ENCODE data around the gene FNBP1L.

- TF ChIP-seq, protein P1, sequence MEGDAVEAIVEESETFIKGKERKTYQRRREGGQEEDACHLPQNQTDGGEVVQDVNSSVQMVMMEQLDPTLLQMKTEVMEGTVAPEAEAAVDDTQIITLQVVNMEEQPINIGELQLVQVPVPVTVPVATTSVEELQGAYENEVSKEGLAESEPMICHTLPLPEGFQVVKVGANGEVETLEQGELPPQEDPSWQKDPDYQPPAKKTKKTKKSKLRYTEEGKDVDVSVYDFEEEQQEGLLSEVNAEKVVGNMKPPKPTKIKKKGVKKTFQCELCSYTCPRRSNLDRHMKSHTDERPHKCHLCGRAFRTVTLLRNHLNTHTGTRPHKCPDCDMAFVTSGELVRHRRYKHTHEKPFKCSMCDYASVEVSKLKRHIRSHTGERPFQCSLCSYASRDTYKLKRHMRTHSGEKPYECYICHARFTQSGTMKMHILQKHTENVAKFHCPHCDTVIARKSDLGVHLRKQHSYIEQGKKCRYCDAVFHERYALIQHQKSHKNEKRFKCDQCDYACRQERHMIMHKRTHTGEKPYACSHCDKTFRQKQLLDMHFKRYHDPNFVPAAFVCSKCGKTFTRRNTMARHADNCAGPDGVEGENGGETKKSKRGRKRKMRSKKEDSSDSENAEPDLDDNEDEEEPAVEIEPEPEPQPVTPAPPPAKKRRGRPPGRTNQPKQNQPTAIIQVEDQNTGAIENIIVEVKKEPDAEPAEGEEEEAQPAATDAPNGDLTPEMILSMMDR (IDR thresholded peaks at IDR 0.05; ENCODE audit: low read length): no peak
- no peak for TF ChIP-seq EZH2phosphoT487 (IDR thresholded peaks at IDR 0.05; ENCODE audit: low read length)
These were observed 13.3 kb downstream of the FNBP1L start for GRCh38 chr1:93461236-93461635.

All from MM.1S (cell line).